ENCODE results near the gene GSK3B.
"Not testable (repeated sequence)": the region's sequence is repeated elsewhere in the genome, so short reads cannot be mapped to it uniquely, and the experiment has no call there.

Gene GSK3B

GRCh38 chr3:120017692-120018091, 76.6 kb downstream of the GSK3B start:
- DNase-seq (ENCODE audit: low read depth, low spot score), result no peak

GRCh38 chr3:120013481-120013880, 80.8 kb downstream of the GSK3B start:
- DNase-seq (ENCODE audit: low read depth, low spot score), result peak; percentile 5

- DNase-seq (ENCODE audit: low read depth, low spot score), result not testable (repeated sequence)
These were observed 88.5 kb downstream of the GSK3B start for GRCh38 chr3:120005741-120006140.

GRCh38 chr3:120004008-120004498, 90.2 kb downstream of the GSK3B start:
- peak; percentile 32 for DNase-seq (ENCODE audit: low read depth, low spot score)

- DNase-seq (ENCODE audit: low read depth, low spot score), result no peak
These were observed 96.1 kb downstream of the GSK3B start for GRCh38 chr3:119998166-119998565.

GRCh38 chr3:119990888-119991287, 103.4 kb downstream of the GSK3B start:
- no peak for DNase-seq (ENCODE audit: low read depth, low spot score)

- no peak for DNase-seq (ENCODE audit: low read depth, low spot score)
These were observed 104.1 kb downstream of the GSK3B start for GRCh38 chr3:119989981-119990655.

- not testable (repeated sequence) for DNase-seq (ENCODE audit: low read depth, low spot score)
These were observed 107.4 kb downstream of the GSK3B start for GRCh38 chr3:119986812-119987211.

- DNase-seq (ENCODE audit: low read depth, low spot score), result no peak
These were observed 112.9 kb downstream of the GSK3B start for GRCh38 chr3:119981386-119981785.

GRCh38 chr3:119978554-119979208, 115.6 kb downstream of the GSK3B start:
- DNase-seq (ENCODE audit: low read depth, low spot score), result no peak

- DNase-seq (ENCODE audit: low read depth, low spot score), result no peak
These were observed 116.9 kb downstream of the GSK3B start for GRCh38 chr3:119977353-119977752.

- no peak for DNase-seq (ENCODE audit: low read depth, low spot score)
These were observed 118.0 kb downstream of the GSK3B start for GRCh38 chr3:119976214-119976613.

GRCh38 chr3:119974656-119975055, 119.6 kb downstream of the GSK3B start:
- no peak for DNase-seq (ENCODE audit: low read depth, low spot score)

- no peak for DNase-seq (ENCODE audit: low read depth, low spot score)
These were observed 121.1 kb downstream of the GSK3B start for GRCh38 chr3:119973018-119973646.

GRCh38 chr3:119969759-119970158, 124.5 kb downstream of the GSK3B start:
- no peak for DNase-seq (ENCODE audit: low read depth, low spot score)

GRCh38 chr3:119967353-119968006, 126.8 kb downstream of the GSK3B start:
- DNase-seq (ENCODE audit: low read depth, low spot score), result no peak

GRCh38 chr3:119965692-119966091, 128.6 kb downstream of the GSK3B start:
- DNase-seq (ENCODE audit: low read depth, low spot score), result no peak

GRCh38 chr3:119964294-119964693, 130.0 kb downstream of the GSK3B start:
- no peak for DNase-seq (ENCODE audit: low read depth, low spot score)

GRCh38 chr3:119955972-119956371, 138.3 kb downstream of the GSK3B start:
- DNase-seq (ENCODE audit: low read depth, low spot score), result no peak

- no peak for DNase-seq (ENCODE audit: low read depth, low spot score)
These were observed 143.5 kb downstream of the GSK3B start for GRCh38 chr3:119950666-119951325.

- DNase-seq (ENCODE audit: low read depth, low spot score), result no peak
These were observed 149.0 kb downstream of the GSK3B start for GRCh38 chr3:119945291-119945690.

- no peak for DNase-seq (ENCODE audit: low read depth, low spot score)
These were observed 150.2 kb downstream of the GSK3B start for GRCh38 chr3:119944091-119944490.

Data from brain pericyte (primary cell).